Subcutaneous adipose tissue (tissue), 4 donors: ENCODE measurements around the gene CLTRN. TPM values are rescaled to one million over a fixed set of nuclear protein-coding genes. Genes with fewer than 3 reads are reported as not detected.

Experiments
- total RNA-seq, 4 donors: library from RNA; depleted of rRNA; stranded (reverse); fragments of >200 nt; gene quantifications; one replicate each; pipeline ENCODE4 v1.1.0, GENCODE V29; 2016
- TF ChIP-seq, protein P1 (sequence below): fragments of 450-650 bp; IDR thresholded peaks from one replicate; pipeline ENCODE4 v1.5.1; 2016; ENCODE audit warnings: low read depth, mild to moderate bottlenecking, control low read depth, antibody characterized with exemption, moderate library complexity

CLTRN gene
- total RNA-seq, 4 donors from 2014 or later = 0.34 to 0.75 (median 0.49) TPM; not detected in 1

- TF ChIP-seq, protein P1, sequence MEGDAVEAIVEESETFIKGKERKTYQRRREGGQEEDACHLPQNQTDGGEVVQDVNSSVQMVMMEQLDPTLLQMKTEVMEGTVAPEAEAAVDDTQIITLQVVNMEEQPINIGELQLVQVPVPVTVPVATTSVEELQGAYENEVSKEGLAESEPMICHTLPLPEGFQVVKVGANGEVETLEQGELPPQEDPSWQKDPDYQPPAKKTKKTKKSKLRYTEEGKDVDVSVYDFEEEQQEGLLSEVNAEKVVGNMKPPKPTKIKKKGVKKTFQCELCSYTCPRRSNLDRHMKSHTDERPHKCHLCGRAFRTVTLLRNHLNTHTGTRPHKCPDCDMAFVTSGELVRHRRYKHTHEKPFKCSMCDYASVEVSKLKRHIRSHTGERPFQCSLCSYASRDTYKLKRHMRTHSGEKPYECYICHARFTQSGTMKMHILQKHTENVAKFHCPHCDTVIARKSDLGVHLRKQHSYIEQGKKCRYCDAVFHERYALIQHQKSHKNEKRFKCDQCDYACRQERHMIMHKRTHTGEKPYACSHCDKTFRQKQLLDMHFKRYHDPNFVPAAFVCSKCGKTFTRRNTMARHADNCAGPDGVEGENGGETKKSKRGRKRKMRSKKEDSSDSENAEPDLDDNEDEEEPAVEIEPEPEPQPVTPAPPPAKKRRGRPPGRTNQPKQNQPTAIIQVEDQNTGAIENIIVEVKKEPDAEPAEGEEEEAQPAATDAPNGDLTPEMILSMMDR = no peak
Observed at GRCh38 chrX:15607067-15607466, 57.5 kb downstream of the CLTRN start.

GRCh38 chrX:15606136-15606535 is 58.5 kb downstream of the CLTRN start:
- TF ChIP-seq, protein P1 = no peak

DNA sequence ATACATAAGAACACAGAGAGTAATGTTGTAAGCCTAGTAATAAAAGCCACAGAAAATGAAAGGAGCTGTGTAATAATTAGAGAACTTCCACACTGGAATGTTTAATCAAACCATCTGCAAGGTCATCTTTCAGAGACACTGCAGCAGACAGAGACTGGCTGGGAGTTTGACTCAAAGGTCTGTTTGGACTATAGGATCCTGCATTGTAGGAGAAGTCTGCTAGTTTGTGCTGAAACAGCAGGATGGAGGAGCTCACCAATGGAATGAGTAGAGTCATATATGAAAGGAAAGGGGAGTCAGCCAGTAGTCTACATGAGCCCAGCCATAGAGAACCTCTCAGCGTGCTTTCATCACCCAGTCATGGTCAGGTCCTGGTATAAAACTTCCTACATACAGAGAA is 59.4 kb downstream of the CLTRN start:
- TF ChIP-seq, protein P1 = no peak

DNA sequence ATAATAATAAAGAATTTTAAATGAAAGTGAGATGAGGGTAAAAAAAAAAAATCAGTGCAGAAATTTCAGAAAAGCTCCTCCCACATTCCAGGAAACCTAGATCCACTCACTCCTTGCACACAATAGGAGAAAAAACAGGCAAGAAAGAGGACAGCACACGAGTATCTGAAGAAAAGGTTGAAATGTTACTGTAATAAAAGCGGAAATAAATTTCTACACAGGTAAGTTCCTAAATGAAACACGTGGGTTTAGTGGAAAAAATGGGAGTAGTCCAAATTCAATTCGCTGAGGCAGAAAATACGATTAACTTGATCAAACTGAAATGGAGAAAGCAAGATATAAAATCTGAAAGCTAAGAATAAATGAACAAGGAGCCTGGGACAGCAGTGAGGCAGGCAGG is 61.8 kb downstream of the CLTRN start:
- TF ChIP-seq, protein P1 = no peak

- TF ChIP-seq, protein P1 = no peak
Observed at GRCh38 chrX:15601932-15602331, 62.7 kb downstream of the CLTRN start.

GRCh38 chrX:15600745-15601144 is 63.9 kb downstream of the CLTRN start, which contains the start of gene ACE2:
Gene ACE2 (minus strand): TSS chrX:15600960. CDS start chrX:15600911, 49 bp downstream.
- TF ChIP-seq, protein P1 = no peak

DNA sequence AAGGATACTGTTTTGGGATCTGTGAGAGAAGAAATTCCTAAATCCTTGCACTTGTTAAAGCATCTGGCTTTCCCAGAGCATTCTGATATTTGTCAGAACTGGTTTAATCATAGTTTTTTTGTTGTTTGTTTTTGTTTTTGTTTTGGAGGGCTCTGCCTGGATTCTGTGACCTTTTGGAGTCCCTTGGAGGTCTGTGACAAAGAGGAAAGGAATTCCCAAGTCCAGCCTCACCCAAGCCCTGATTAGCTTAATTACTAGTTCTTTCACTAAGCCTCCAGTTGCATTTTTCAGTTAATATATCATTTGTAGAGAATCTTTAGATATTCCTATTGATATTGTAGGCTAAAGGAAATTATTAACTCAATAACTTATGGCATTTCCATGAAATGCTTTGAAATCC is 64.6 kb downstream of the CLTRN start:
- TF ChIP-seq, protein P1 = no peak

DNA sequence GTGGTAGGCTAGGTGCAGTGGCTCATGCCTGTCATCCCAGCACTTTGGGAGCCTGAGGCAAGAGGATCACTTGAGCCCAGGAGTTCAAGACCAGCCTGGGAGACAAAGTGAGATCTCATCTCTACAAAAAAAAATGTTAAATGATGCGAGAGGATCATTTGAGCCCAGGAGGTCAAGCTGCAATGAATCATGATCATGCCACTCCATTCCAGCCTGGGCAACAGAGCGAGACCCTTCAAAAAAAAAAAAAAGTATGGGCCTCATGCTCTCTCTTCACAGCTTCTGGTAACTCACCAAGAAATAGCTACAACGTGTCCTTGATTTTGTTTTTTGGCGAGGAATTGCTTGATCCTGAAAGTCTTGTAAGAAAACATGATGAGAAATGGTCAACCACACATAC is 65.1 kb downstream of the CLTRN start:
- TF ChIP-seq, protein P1 = no peak
